ENCODE measurements around the gene ITGA5. TPM values are rescaled to one million over a fixed set of nuclear protein-coding genes. Genes with fewer than 3 reads are reported as not detected.
A peak's percentile ranks its signal among the peaks of the same experiment; 100 is the strongest.

Gene ITGA5
- total and polyA plus RNA-seq, 9 of the 15 experiments (the other 6 are each of a cell fraction or from before 2014, with no cell fraction given) = 9.1 to 82.1 (median 47.4) TPM

DNA sequence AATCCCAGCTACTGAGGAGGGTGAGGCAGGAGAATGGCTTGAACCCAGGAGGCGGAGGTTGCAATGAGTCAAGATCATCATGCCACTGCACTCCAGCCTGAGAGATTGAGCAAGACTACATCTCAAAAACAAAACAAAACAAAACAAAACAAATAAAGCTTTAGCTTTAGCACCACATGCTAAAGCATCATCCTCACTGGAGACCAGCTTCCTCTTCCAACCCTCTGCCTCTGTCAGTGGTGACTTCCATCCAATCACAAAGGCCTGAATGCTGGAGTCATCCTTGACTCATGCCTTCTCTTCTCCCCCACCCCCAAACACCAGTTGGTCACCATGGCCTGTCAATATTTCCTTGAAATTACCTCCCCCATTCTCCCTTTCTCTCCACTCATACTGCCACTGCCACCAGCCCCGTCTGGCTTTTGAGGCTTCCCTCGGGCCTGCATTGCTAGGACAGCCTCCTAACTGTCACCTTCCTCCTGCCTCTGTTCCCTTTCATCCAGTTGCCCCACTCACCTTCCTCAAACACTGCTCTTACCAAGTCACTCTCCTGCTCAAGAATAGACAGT is 35.9 kb downstream of the ITGA5 start:
- Histone ChIP-seq H3K4me1 (replicated peaks in 1 of 2; ENCODE audit: control insufficient read depth in 2 of 2, insufficient read depth in 2 of 2, low read length in 2 of 2) (peaks cover 58 to 63% of the 10 kb centered on the region in 2 experiments), H3K79me2 (ENCODE audit: control insufficient read depth, insufficient read depth, low read length) (peaks cover 71% of the 10 kb centered on the region), H3K4me2 (ENCODE audit: insufficient read depth, low read length) (no peak overlapping the region; the same call in 1 of the 2 replicates), H3K27ac (ENCODE audit: extremely low read depth, low read depth, low read length) (peak overlapping the region; percentile 53; the same call in 2 of the 3 replicates), H3K9me3 (replicated peaks; ENCODE audit: control insufficient read depth, insufficient read depth, low read depth, low read length) (no peaks in the 10 kb centered on the region), H3K4me3 (no peak overlapping the region), H3K9me1 (ENCODE audit: control insufficient read depth, insufficient read depth, low read length) (peaks cover 2% of the 10 kb centered on the region), H2AFZ (ENCODE audit: low read depth, low read length) (no peak overlapping the region), H3K9ac (ENCODE audit: insufficient read depth in 1 of 2, low read depth in 2 of 2, low read length in 2 of 2) (peak overlapping the region in 1 of 2 experiments; percentile 65; a peak in 1 of 4 replicates), H4K20me1 (replicated peaks; ENCODE audit: control insufficient read depth, insufficient read depth, low read length) (peaks cover 10% of the 10 kb centered on the region), H3K36me3 (ENCODE audit: control insufficient read depth, insufficient read depth, low read length) (peaks cover 75% of the 10 kb centered on the region), H3K27me3 (ENCODE audit: control insufficient read depth in 2 of 2, insufficient read depth in 2 of 2, low read length in 2 of 2) (no peaks in the 10 kb centered on the region)
- intact Hi-C loops (cut with micrococcal nuclease) (no loop called here), in situ Hi-C loops (cut with MboI) (no loop called here)
- ChIA-PET POLR2A (interaction anchor here (0.6 to 0.8 kb wide), 3 partner anchors 19 to 48 kb away, joined by 3 to 5 read pairs (median 3); no protein-coding TSS in a partner anchor), CTCF (ENCODE audit: low intra/inter-chr PET ratio) (no interaction called here)
- WGBS (ENCODE audit: insufficient coverage, low coverage, missing lambda C conversion rate) = 47% methylated on average over 3 of the region's 3 CpGs
- ATAC-seq (0 out of 3 replicates have a peak, but pooled peaks have one; percentile 6), DNase-seq (ENCODE audit: extremely low read depth in 1 of 4, low spot score in 3 of 4) (peak; percentile 55 to 79 (median 64)), FAIRE-seq (peak; percentile 89)
- no TSS peak for BruUV-seq (replicated peaks)
- TF ChIP-seq SMARCA4 (IDR thresholded peaks at IDR 0.05) (peak; percentile 45; the same call in 1 of the 2 replicates), CTBP1 (IDR thresholded peaks at IDR 0.05; ENCODE audit: borderline replicate concordance) (0 out of 2 replicates have a peak, but pooled peaks have one; percentile 39), HDAC1 (IDR thresholded peaks at IDR 0.05) (0 out of 4 replicates have a peak, but pooled peaks of 1 of the 2 experiments have one; percentile 67), CEBPG (CRISPR knock-in tag; IDR thresholded peaks at IDR 0.05) (peak; percentile 73), CEBPG (tag; conservative IDR thresholded peaks at IDR 0.05 in 1 of 2, IDR thresholded peaks at IDR 0.05 in 1 of 2) (peak in 1 of 2 experiments; percentile 82; a peak in 2 of 4 replicates), GATAD2A (IDR thresholded peaks at IDR 0.05) (0 out of 2 replicates have a peak, but pooled peaks have one; percentile 7), POLR2A (conservative IDR thresholded peaks at IDR 0.05) (0 out of 2 replicates have a peak, but pooled peaks have one; percentile 25), CBX3 (IDR thresholded peaks at IDR 0.05; ENCODE audit: borderline replicate concordance in 1 of 2, low read length in 2 of 2) (peak in 1 of 2 experiments; percentile 40; a peak in 1 of 3 replicates)
- TF ChIP-seq, protein P1, sequence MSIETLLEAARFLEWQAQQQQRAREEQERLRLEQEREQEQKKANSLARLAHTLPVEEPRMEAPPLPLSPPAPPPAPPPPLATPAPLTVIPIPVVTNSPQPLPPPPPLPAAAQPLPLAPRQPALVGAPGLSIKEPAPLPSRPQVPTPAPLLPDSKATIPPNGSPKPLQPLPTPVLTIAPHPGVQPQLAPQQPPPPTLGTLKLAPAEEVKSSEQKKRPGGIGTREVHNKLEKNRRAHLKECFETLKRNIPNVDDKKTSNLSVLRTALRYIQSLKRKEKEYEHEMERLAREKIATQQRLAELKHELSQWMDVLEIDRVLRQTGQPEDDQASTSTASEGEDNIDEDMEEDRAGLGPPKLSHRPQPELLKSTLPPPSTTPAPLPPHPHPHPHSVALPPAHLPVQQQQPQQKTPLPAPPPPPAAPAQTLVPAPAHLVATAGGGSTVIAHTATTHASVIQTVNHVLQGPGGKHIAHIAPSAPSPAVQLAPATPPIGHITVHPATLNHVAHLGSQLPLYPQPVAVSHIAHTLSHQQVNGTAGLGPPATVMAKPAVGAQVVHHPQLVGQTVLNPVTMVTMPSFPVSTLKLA (conservative IDR thresholded peaks at IDR 0.05) = peak in 1 of 2 experiments; percentile 48; a peak in 2 of 4 replicates
- TF ChIP-seq, protein P2, sequence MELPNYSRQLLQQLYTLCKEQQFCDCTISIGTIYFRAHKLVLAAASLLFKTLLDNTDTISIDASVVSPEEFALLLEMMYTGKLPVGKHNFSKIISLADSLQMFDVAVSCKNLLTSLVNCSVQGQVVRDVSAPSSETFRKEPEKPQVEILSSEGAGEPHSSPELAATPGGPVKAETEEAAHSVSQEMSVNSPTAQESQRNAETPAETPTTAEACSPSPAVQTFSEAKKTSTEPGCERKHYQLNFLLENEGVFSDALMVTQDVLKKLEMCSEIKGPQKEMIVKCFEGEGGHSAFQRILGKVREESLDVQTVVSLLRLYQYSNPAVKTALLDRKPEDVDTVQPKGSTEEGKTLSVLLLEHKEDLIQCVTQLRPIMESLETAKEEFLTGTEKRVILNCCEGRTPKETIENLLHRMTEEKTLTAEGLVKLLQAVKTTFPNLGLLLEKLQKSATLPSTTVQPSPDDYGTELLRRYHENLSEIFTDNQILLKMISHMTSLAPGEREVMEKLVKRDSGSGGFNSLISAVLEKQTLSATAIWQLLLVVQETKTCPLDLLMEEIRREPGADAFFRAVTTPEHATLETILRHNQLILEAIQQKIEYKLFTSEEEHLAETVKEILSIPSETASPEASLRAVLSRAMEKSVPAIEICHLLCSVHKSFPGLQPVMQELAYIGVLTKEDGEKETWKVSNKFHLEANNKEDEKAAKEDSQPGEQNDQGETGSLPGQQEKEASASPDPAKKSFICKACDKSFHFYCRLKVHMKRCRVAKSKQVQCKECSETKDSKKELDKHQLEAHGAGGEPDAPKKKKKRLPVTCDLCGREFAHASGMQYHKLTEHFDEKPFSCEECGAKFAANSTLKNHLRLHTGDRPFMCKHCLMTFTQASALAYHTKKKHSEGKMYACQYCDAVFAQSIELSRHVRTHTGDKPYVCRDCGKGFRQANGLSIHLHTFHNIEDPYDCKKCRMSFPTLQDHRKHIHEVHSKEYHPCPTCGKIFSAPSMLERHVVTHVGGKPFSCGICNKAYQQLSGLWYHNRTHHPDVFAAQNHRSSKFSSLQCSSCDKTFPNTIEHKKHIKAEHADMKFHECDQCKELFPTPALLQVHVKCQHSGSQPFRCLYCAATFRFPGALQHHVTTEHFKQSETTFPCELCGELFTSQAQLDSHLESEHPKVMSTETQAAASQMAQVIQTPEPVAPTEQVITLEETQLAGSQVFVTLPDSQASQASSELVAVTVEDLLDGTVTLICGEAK (IDR thresholded peaks at IDR 0.05) = peak; percentile 84
- TF ChIP-seq, protein P2 (CRISPR knock-in tag; IDR thresholded peaks at IDR 0.05) = peak; percentile 68; the same call in 1 of the 2 replicates
